ENCODE measurements around the gene KCNG1. TPM values are rescaled to one million over a fixed set of nuclear protein-coding genes. Genes with fewer than 3 reads are reported as not detected.

KCNG1 gene
- total RNA-seq, 1 donor from 2014 or later: 2.2 TPM

DNA sequence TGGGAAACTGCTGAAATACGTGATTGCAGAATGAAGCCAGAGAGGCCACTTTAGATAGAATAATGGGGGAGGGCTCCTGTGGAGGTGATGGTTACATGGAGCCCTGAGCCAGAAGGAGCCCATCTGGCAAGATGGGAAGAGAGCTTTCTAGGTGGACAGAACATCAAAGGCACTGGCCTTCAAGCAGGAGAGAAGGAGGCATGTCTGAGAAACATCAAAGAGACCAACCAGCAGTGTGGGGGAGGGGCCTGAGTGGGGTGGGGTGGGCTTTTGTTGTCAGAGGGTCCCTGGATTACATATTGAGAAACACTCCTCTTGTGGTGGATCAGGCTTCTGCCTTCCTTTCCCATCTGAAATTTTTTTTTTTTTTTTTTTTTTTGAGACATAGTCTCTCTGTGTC is 1.9 kb upstream of the KCNG1 start:
- Mint-ChIP-seq H3K36me3 (no peaks in the 10 kb centered on the region), H3K27ac (no peak overlapping the region), H3K4me3 (peak overlapping the region; percentile 76)

DNA sequence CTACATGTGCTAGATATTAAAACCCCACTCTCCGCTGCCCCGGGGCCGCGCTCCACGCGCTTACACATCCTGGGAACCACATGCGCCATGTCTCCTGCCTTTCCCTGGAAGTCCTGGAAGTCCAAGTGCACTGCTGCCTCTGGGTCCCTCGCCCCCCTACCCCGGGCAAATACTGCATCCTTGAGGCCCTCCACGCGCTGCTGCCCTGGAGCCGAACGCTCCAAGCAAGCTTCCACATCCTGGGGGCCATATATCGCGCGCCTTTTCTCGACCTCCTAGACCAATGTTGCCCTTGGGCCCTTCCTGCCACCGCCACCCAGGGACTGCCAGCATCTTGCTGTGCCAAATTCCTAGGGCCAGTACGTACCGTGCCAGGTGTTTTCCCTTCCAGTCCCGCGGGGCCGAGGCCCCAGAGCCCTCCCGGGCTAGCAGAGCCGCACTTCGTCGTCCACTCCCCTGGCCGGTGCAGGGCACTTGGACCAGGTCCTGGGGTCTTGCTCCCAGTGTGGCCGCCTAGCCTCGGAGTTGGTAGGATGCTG is 779 bp upstream of the KCNG1 start:
- no peak overlapping the region for H3K27ac ChIP-seq
- no peaks in the 10 kb centered on the region for H3K9me3 ChIP-seq (ENCODE audit: low read depth)
- H2AFZ ChIP-seq (replicated peaks): peak overlapping the region; percentile 87
- H3K4me3 ChIP-seq: peak overlapping the region; percentile 54
- peaks cover 38% of the 10 kb centered on the region for H3K4me1 ChIP-seq
- H3K36me3 ChIP-seq: no peaks in the 10 kb centered on the region
- H3F3A ChIP-seq (ENCODE audit: low read depth): peaks cover 23% of the 10 kb centered on the region
- peaks cover 46% of the 10 kb centered on the region for H3K4me1 Mint-ChIP-seq
- no peak for TF ChIP-seq EZH2 (IDR thresholded peaks at IDR 0.05)
- TF ChIP-seq, protein P1, sequence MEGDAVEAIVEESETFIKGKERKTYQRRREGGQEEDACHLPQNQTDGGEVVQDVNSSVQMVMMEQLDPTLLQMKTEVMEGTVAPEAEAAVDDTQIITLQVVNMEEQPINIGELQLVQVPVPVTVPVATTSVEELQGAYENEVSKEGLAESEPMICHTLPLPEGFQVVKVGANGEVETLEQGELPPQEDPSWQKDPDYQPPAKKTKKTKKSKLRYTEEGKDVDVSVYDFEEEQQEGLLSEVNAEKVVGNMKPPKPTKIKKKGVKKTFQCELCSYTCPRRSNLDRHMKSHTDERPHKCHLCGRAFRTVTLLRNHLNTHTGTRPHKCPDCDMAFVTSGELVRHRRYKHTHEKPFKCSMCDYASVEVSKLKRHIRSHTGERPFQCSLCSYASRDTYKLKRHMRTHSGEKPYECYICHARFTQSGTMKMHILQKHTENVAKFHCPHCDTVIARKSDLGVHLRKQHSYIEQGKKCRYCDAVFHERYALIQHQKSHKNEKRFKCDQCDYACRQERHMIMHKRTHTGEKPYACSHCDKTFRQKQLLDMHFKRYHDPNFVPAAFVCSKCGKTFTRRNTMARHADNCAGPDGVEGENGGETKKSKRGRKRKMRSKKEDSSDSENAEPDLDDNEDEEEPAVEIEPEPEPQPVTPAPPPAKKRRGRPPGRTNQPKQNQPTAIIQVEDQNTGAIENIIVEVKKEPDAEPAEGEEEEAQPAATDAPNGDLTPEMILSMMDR (IDR thresholded peaks at IDR 0.05): no peak
- no peak for TF ChIP-seq EZH2phosphoT487 (IDR thresholded peaks at IDR 0.05)
- no peaks in the 10 kb centered on the region for H4K20me1 ChIP-seq (ENCODE audit: low read depth)
- no peak overlapping the region for H3K27ac Mint-ChIP-seq
- peaks cover 34% of the 10 kb centered on the region for H3K27me3 Mint-ChIP-seq (ENCODE audit: insufficient read depth, low read depth)
- H3K9me3 Mint-ChIP-seq: no peaks in the 10 kb centered on the region
- no peaks in the 10 kb centered on the region for H3K79me2 ChIP-seq (ENCODE audit: low read depth)
- no peak overlapping the region for H3K9ac ChIP-seq
- peaks cover 82% of the 10 kb centered on the region for H3K27me3 ChIP-seq
- peak overlapping the region; percentile 84 for H3K4me2 ChIP-seq
- H3K36me3 Mint-ChIP-seq: peaks cover 2% of the 10 kb centered on the region
- DNase-seq (ENCODE audit: low spot score): no peak
- H3K4me3 Mint-ChIP-seq: peak overlapping the region; percentile 85

More for the DNA sequence above, 1.9 kb upstream of the KCNG1 start:
- no peaks in the 10 kb centered on the region for H3K9me3 Mint-ChIP-seq
- no peak for DNase-seq (ENCODE audit: low spot score)
- H3K4me3 ChIP-seq: no peak overlapping the region
- H3K4me2 ChIP-seq: no peak overlapping the region
- peaks cover 33% of the 10 kb centered on the region for H3K4me1 ChIP-seq
- no peaks in the 10 kb centered on the region for H3K79me2 ChIP-seq (ENCODE audit: low read depth)
- no peaks in the 10 kb centered on the region for H3K36me3 ChIP-seq
- H4K20me1 ChIP-seq (ENCODE audit: low read depth): no peaks in the 10 kb centered on the region
- no peak overlapping the region for H3K27ac ChIP-seq
- no peaks in the 10 kb centered on the region for H3K9me3 ChIP-seq (ENCODE audit: low read depth)
- no peak overlapping the region for H2AFZ ChIP-seq (replicated peaks)
- no peak for TF ChIP-seq EZH2 (IDR thresholded peaks at IDR 0.05)
- TF ChIP-seq EZH2phosphoT487 (IDR thresholded peaks at IDR 0.05): no peak
- TF ChIP-seq, protein P1 (IDR thresholded peaks at IDR 0.05): no peak
- peaks cover 43% of the 10 kb centered on the region for H3K4me1 Mint-ChIP-seq
- H3F3A ChIP-seq (ENCODE audit: low read depth): peaks cover 23% of the 10 kb centered on the region
- H3K27me3 ChIP-seq: peaks cover 93% of the 10 kb centered on the region
- H3K27me3 Mint-ChIP-seq (ENCODE audit: insufficient read depth, low read depth): peaks cover 34% of the 10 kb centered on the region
- no peak overlapping the region for H3K9ac ChIP-seq

DNA sequence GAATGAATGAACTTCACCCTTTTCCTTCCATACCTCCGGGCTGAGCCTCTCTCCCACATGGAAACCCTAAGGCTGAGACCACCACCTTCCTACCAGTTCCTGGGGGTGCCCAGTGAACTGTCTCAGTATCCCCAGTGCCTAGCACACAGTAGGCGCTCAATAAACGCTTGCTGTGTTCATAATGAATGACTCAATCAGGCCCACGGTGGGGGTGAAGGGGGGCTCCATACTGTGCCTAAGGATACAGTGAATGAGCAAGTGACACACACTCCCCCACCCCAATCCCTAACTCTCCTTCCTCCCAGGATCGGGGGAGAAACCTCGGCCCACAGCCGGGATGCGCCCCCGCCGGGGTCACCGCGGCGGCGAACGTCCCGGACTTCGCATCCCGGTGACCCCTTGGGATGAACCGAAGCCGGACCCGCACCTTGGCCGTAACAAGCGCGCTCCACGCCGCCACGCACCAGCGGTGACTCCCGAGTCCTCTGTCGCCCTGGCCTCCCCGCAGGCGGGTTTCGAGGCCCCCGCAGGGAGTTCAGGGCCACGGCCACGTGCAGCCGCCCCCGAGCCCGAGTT is 592 bp downstream of the KCNG1 start:
- H3K4me3 ChIP-seq: peak overlapping the region; percentile 54
- H3K4me2 ChIP-seq: peak overlapping the region; percentile 84
- no peak for DNase-seq (ENCODE audit: low spot score)
- H3K4me1 ChIP-seq: peaks cover 38% of the 10 kb centered on the region
- H3K27ac ChIP-seq: no peak overlapping the region
- peak; percentile 68 for TF ChIP-seq EZH2phosphoT487 (IDR thresholded peaks at IDR 0.05)
- TF ChIP-seq EZH2 (IDR thresholded peaks at IDR 0.05): no peak
- peaks cover 73% of the 10 kb centered on the region for H3K27me3 ChIP-seq
- no peak overlapping the region for H3K9ac ChIP-seq
- no peaks in the 10 kb centered on the region for H3K9me3 ChIP-seq (ENCODE audit: low read depth)
- H3K27ac Mint-ChIP-seq: no peak overlapping the region
- H3K4me3 Mint-ChIP-seq: peak overlapping the region; percentile 84
- peaks cover 23% of the 10 kb centered on the region for H3F3A ChIP-seq (ENCODE audit: low read depth)
- H3K27me3 Mint-ChIP-seq (ENCODE audit: insufficient read depth, low read depth): peaks cover 34% of the 10 kb centered on the region
- no peaks in the 10 kb centered on the region for H4K20me1 ChIP-seq (ENCODE audit: low read depth)
- peak overlapping the region; percentile 87 for H2AFZ ChIP-seq (replicated peaks)
- no peaks in the 10 kb centered on the region for H3K9me3 Mint-ChIP-seq
- H3K36me3 Mint-ChIP-seq: peaks cover 2% of the 10 kb centered on the region
- no peaks in the 10 kb centered on the region for H3K36me3 ChIP-seq
- no peaks in the 10 kb centered on the region for H3K79me2 ChIP-seq (ENCODE audit: low read depth)
- H3K4me1 Mint-ChIP-seq: peaks cover 55% of the 10 kb centered on the region
